H1 (cell line): Measurements from ENCODE around the gene PDHX. TPM values are rescaled to one million over a fixed set of nuclear protein-coding genes. Genes with fewer than 3 reads are reported as not detected.

ENCODE experiments used
- CTCF ChIA-PET: fragments of 300-600 bp; sonication (Branson Sonifier 250); formaldehyde crosslinking; loops from one replicate; lab custom pipeline; 2021; ENCODE audit not compliant: partially characterized antibody; lab: Charles Lee
- POLR2A ChIA-PET: fragments of 300-600 bp; sonication (Branson Sonifier 250); formaldehyde crosslinking; loops from one replicate; lab custom pipeline; 2021; ENCODE audit warnings: inconsistent platforms; ENCODE audit not compliant: partially characterized antibody; lab: Charles Lee
- DNase-seq, 2 experiments: peaks; one replicate each; pipeline versions ENCODE4 v3.0.0 to v3.0.0-alpha.2; 2010 to 2022; ENCODE audit warnings: low spot score in 2 of 2, low read depth in 1 of 2, mixed read lengths in 1 of 2
- FAIRE-seq: peaks from 2 replicates; lab custom pipeline; 2011; peaks lifted over from hg19 to GRCh38; lab: Jason Lieb, UNC
- H2AFZ ChIP-seq: 2 replicates; pipeline ENCODE4 v1.8.1; 2012; ENCODE audit warnings: low read length, inconsistent platforms
- H2AK5ac ChIP-seq: 2 replicates; pipeline ENCODE4 v1.6.1; 2013; ENCODE audit warnings: low read depth, low read length
- H2BK120ac ChIP-seq: replicated peaks from 2 replicates; pipeline ENCODE3; 2013; ENCODE audit warnings: low read depth, low read length, inconsistent platforms
- H2BK12ac ChIP-seq: 2 replicates; pipeline ENCODE4 v1.6.1; 2013; ENCODE audit warnings: low read depth, low read length
- H2BK15ac ChIP-seq: 2 replicates; pipeline ENCODE4 v1.6.1; 2013; ENCODE audit warnings: low read length
- H2BK20ac ChIP-seq: 2 replicates; pipeline ENCODE4 v1.6.1; 2013; ENCODE audit warnings: low read length
- H2BK5ac ChIP-seq: 2 replicates; pipeline ENCODE4 v1.6.1; 2013; ENCODE audit warnings: low read depth, low read length
- H3K14ac ChIP-seq: 2 replicates; pipeline ENCODE4 v1.6.1; 2013; ENCODE audit warnings: inconsistent platforms; ENCODE audit not compliant: insufficient read length
- H3K18ac ChIP-seq: 2 replicates; pipeline ENCODE4 v1.6.1; 2013; ENCODE audit warnings: low read length; ENCODE audit errors: extremely low read depth
- H3K23ac ChIP-seq: 2 replicates; pipeline ENCODE4 v1.6.1; 2013; ENCODE audit warnings: inconsistent platforms; ENCODE audit not compliant: insufficient read length
- H3K23me2 ChIP-seq: 2 replicates; pipeline ENCODE4 v1.6.1; 2013; ENCODE audit warnings: low read depth, low read length
- H3K27ac ChIP-seq: 2 replicates; pipeline ENCODE4 v1.6.1; 2011; ENCODE audit warnings: low read depth, low read length, inconsistent platforms
- H3K27me3 ChIP-seq, 4 experiments: replicated peaks in 1 of 4; 1 replicate in 1 of 4; 2 replicates in 3 of 4; pipeline versions ENCODE4 v1.6.1 to v1.8.1; 2011 to 2013; ENCODE audit warnings: low read length in 3 of 4, mild to moderate bottlenecking in 3 of 4, inconsistent platforms in 2 of 4, mixed read lengths in 2 of 4, moderate library complexity in 1 of 4; ENCODE audit not compliant: control insufficient read depth in 3 of 4, insufficient read depth in 3 of 4; ENCODE audit errors: extremely low read depth in 1 of 4
- H3K36me3 ChIP-seq, 4 experiments: 2 replicates each; pipeline versions ENCODE4 v1.6.1 to v1.8.1; 2011 to 2013; ENCODE audit warnings: mild to moderate bottlenecking in 4 of 4, low read length in 3 of 4, moderate library complexity in 2 of 4, control low read depth in 1 of 4, inconsistent platforms in 1 of 4; ENCODE audit not compliant: insufficient read depth in 4 of 4, control insufficient read depth in 2 of 4
- H3K4ac ChIP-seq: replicated peaks from 2 replicates; pipeline ENCODE3; 2013; ENCODE audit warnings: low read length, low read depth, mixed read lengths, inconsistent platforms; ENCODE audit not compliant: insufficient read length
- H3K4me1 ChIP-seq, 4 experiments: replicated peaks in 1 of 4; 1 replicate in 1 of 4; 2 replicates in 3 of 4; pipeline versions ENCODE4 v1.6.1 to v1.8.1; 2011 to 2013; ENCODE audit warnings: low read length in 3 of 4, inconsistent platforms in 2 of 4, mixed read lengths in 1 of 4; ENCODE audit not compliant: insufficient read depth in 4 of 4, control insufficient read depth in 3 of 4
- H3K4me2 ChIP-seq, 2 experiments: 2 replicates each; pipeline versions ENCODE4 v1.6.1 to v1.8.1; 2011 to 2013; ENCODE audit warnings: low read depth in 2 of 2, low read length in 2 of 2, control low read depth in 1 of 2, inconsistent platforms in 1 of 2, mild to moderate bottlenecking in 1 of 2; ENCODE audit not compliant: insufficient read depth in 1 of 2
- H3K4me3 ChIP-seq, 4 experiments: fragments of 200-600, 300-600 bp in 1 of 4; sonication (generic), shearing (Covaris generic), sonication (Bioruptor Twin) in 1 of 4; 2 replicates each; pipeline versions ENCODE4 v1.5.1 to v1.8.1; 2011 to 2016; ENCODE audit warnings: low read length in 4 of 4, low read depth in 3 of 4, control low read depth in 2 of 4, inconsistent platforms in 2 of 4, mild to moderate bottlenecking in 2 of 4, mixed read lengths in 1 of 4, moderate library complexity in 1 of 4; ENCODE audit not compliant: insufficient read depth in 2 of 4; ENCODE audit errors: extremely low read depth in 1 of 4
- H3K56ac ChIP-seq: replicated peaks from 2 replicates; pipeline ENCODE3; 2013; ENCODE audit warnings: low read depth, mild to moderate bottlenecking, mixed read lengths, low read length, inconsistent platforms; ENCODE audit not compliant: insufficient read length
- H3K79me1 ChIP-seq: 2 replicates; pipeline ENCODE4 v1.6.1; 2013; ENCODE audit warnings: low read depth, low read length, control low read depth
- H3K79me2 ChIP-seq, 2 experiments: 2 replicates each; pipeline versions ENCODE4 v1.6.1 to v1.8.1; 2012 to 2013; ENCODE audit warnings: low read length in 2 of 2, mild to moderate bottlenecking in 2 of 2, inconsistent platforms in 1 of 2; ENCODE audit not compliant: insufficient read depth in 2 of 2, control insufficient read depth in 1 of 2
- H3K9ac ChIP-seq, 4 experiments: replicated peaks in 1 of 4; 1 replicate in 1 of 4; 2 replicates in 3 of 4; pipeline versions ENCODE4 v1.6.1 to v1.8.1; 2011 to 2013; ENCODE audit warnings: low read depth in 3 of 4, low read length in 3 of 4, control low read depth in 2 of 4, mild to moderate bottlenecking in 2 of 4, moderate library complexity in 2 of 4, inconsistent platforms in 1 of 4; ENCODE audit errors: extremely low read depth in 1 of 4
- H3K9me3 ChIP-seq, 2 experiments: 2 replicates each; pipeline versions ENCODE4 v1.6.1 to v1.8.1; 2012 to 2013; ENCODE audit warnings: mild to moderate bottlenecking in 2 of 2, moderate library complexity in 2 of 2, control low read depth in 1 of 2, inconsistent platforms in 1 of 2, low read depth in 1 of 2, low read length in 1 of 2, mixed read lengths in 1 of 2; ENCODE audit not compliant: insufficient read depth in 2 of 2
- H4K20me1 ChIP-seq, 2 experiments: replicated peaks in 1 of 2; 2 replicates each; pipeline versions ENCODE3 to v1.8.1; 2011 to 2013; ENCODE audit warnings: inconsistent platforms in 2 of 2, low read length in 2 of 2, mild to moderate bottlenecking in 1 of 2; ENCODE audit not compliant: insufficient read depth in 2 of 2, control insufficient read depth in 1 of 2
- H4K5ac ChIP-seq: 2 replicates; pipeline ENCODE4 v1.6.1; 2013; ENCODE audit warnings: low read length, low read depth, mixed read lengths, inconsistent platforms; ENCODE audit not compliant: insufficient read length
- H4K8ac ChIP-seq: 2 replicates; pipeline ENCODE4 v1.8.0; 2013; ENCODE audit warnings: mild to moderate bottlenecking, moderate library complexity, low read length, inconsistent platforms; ENCODE audit not compliant: insufficient read depth; ENCODE audit errors: extremely low read depth
- H4K91ac ChIP-seq: replicated peaks from 2 replicates; pipeline ENCODE3; 2013; ENCODE audit warnings: low read length, mixed read lengths, inconsistent platforms; ENCODE audit not compliant: insufficient read length
- CREB1 ChIP-seq: IDR thresholded peaks from 2 replicates; pipeline ENCODE4 v1.6.1; 2012; ENCODE audit warnings: inconsistent platforms
- SP1 ChIP-seq: IDR thresholded peaks from 2 replicates; pipeline ENCODE4 v1.6.1; 2011; ENCODE audit warnings: low read depth, low read length
- WGBS, 2 experiments: shearing (Covaris generic) in 1 of 2; methylation state at CpG; one replicate each; pipeline versions ENCODE4 v1.1.6 to v1.1.7; 2013 to 2015; ENCODE audit warnings: low lambda C conversion rate in 2 of 2, mixed read lengths in 2 of 2, inconsistent platforms in 1 of 2, low coverage in 1 of 2, missing lambda C conversion rate in 1 of 2; ENCODE audit not compliant: insufficient replicate concordance in 2 of 2, insufficient coverage in 1 of 2, insufficient read length in 1 of 2; ENCODE audit errors: extremely low coverage in 1 of 2, missing lambda C conversion rate in 1 of 2; 5-methylcytosine and 5-hydroxymethylcytosine counted together
- polyA plus RNA-seq, 7 experiments: library from polyadenylated mRNA; depleted of rRNA in 3 of 7; stranded (reverse) in 5 of 7; unstranded in 2 of 7; fragments of >200 nt in 5 of 7; fragments of 200-250 nt in 2 of 7; gene quantifications; 1 replicate in 5 of 7; 2 replicates in 1 of 7; 4 replicates in 1 of 7; pipeline versions ENCODE4 v1.2.1 to v1.2.3, GENCODE V29; 2011 to 2013; ENCODE audit warnings: missing spikeins in 2 of 7, mixed read lengths in 2 of 7
- total RNA-seq: library from RNA; stranded (reverse); fragmentation: NEBNext Ultra II Directional; extraction: Animal tissue kit (Norgen Biotek cat#: 25700); gene quantifications from 2 replicates; pipeline ENCODE4 v1.2.1, GENCODE V29; 2021

Gene PDHX
- total and polyA plus RNA-seq, 2 of the 8 experiments (the other 6 are each of a cell fraction or from before 2014, with no cell fraction given): 12.4 to 51.9 TPM

GRCh38 chr11:35011389-35011788 is 95.0 kb downstream of the PDHX start:
- FAIRE-seq: no peak
- Histone ChIP-seq H2BK20ac (no peak overlapping the region), H3K79me1 (no peaks in the 10 kb centered on the region), H4K8ac (no peak overlapping the region), H2BK5ac (no peak overlapping the region), H2BK15ac (no peak overlapping the region), H3K79me2 (no peaks in the 10 kb centered on the region), H3K4me1 (no peaks in the 10 kb centered on the region; a peak in 2 of 7 replicates), H2AK5ac (no peak overlapping the region), H3K27ac (no peak overlapping the region), H4K20me1 (no peaks in the 10 kb centered on the region), H3K4me2 (no peak overlapping the region), H3K56ac (no peak overlapping the region), H2BK120ac (no peak overlapping the region), H3K23ac (no peak overlapping the region), H3K14ac (no peak overlapping the region), H4K91ac (no peak overlapping the region), H3K4ac (no peak overlapping the region), H3K9me3 (no peaks in the 10 kb centered on the region), H2BK12ac (no peak overlapping the region)
- ChIA-PET CTCF (interaction anchor here (0.6 to 2.0 kb wide), 6 partner anchors 11 to 380 kb away, joined by 3 to 5 read pairs (median 4); no protein-coding TSS in a partner anchor), POLR2A (interaction anchor here (0.9 kb wide), 1 partner anchor 13 kb away, joined by 3 read pairs; no protein-coding TSS in a partner anchor)
- 80% methylated on average over 4 of the region's 4 CpGs; no CpG with 5 or more reads in 1 of the 2 experiments for WGBS, 2 experiments
- TF ChIP-seq CREB1: no peak
- no peak for TF ChIP-seq SP1
- TF ChIP-seq, all 59 proteins: peak for 0
- Histone ChIP-seq H3K27me3 (peaks cover 0 to 2% (median 0%) of the 10 kb centered on the region in 4 experiments; a peak in 1 of 7 replicates), H3K36me3 (no peaks in the 10 kb centered on the region), H3K4me3 (no peak overlapping the region), H3K9ac (no peak overlapping the region), H4K5ac (no peak overlapping the region), H3K23me2 (no peaks in the 10 kb centered on the region), H2AFZ (no peak overlapping the region), H3K18ac (no peak overlapping the region)
- no peak for DNase-seq
